GM03348 (cell line): ENCODE data around the gene NCBP2L.
"Not testable (repeated sequence)": the region's sequence is repeated elsewhere in the genome, so short reads cannot be mapped to it uniquely, and the experiment has no call there.

Experiments used
- DNase-seq: peaks from one replicate; pipeline ENCODE4 v3.0.0; 2012; ENCODE audit warnings: low spot score

NCBP2L gene

DNA sequence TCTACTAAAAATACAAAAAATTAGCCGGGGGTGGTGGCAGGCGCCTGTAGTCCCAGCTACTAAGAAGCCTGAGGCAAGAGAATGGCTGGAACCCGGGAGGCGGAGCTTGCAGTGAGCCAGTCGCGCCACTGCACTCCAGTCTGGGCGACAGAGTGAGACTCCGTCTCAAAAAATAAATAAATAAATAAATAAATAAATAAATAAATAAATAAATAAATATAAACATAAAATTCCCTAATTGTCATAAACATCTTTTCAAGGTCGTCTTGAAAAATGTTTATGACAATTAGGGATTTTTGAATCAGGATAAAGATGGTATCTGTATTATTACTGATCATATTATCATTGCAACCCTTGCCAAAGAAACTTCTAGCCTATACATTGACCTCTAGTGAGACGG lies 32.5 kb downstream of the NCBP2L start:
- not testable (repeated sequence) for DNase-seq

DNA sequence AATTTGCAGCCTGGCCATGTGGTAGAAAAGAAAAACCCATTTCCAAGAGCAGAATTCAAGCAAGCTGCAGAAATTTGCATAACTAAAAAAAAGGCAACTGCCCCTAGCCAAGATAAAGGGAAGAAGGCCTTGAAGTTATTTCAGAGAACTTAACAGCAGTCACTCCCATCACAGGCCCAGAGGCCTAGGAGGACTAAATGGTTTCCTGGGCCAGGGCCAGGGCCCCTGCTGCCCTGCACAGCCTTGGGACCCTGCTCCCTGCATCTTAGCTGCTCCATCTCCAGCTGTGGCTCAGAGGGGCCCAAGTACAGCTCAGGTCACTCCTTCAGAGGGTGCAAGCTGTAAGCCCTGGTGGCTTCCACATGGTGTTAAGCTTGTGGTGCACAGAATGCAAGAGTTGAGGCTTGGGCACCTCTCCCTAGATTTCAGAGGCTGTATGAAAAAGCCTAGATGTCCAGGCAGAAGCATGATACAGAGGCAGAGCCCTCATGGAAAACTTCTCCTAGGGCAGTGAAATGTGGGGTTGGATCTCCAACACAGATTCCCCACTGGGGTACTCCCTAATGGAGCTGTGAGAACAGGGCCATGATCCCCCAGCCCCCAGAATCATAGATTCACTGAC lies 41.5 kb downstream of the NCBP2L start:
- no peak for DNase-seq

DNA sequence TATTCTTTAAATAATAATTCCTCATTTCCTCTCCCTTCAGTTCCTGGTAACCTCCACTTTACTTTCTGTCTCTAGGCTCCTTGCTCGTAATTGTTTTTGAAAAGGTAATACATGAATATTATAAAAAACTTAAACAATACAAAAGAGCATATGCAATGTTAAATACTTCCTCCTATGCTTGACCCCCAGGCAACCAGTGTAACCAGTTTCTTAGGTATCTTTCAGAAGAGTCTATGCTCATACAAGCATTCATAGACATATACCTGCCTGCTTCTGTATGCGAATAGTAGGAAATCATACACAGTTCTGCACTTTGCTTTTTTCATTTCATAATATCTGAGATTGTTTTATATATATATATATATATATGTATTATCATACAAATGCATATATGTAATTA lies 45.5 kb downstream of the NCBP2L start:
- no peak for DNase-seq

DNA sequence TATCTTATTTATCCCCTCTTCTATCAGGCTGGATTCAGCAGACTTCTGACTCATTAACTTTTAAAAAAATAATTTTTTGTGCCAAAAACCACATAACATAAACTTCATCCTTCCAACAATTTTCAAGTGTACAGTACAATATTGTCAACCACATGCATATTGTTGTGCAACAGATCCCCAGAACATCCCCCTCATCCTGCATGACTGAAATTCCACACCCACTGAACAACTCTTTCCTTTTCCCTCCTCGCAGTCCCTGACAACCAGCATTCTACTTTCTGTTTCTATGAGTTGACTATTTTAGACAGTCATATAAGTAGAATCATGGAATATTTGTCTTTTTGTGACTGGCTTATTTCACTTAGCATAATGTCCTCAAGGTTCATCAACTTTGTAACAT lies 45.9 kb downstream of the NCBP2L start:
- DNase-seq: peak; percentile 65

DNA sequence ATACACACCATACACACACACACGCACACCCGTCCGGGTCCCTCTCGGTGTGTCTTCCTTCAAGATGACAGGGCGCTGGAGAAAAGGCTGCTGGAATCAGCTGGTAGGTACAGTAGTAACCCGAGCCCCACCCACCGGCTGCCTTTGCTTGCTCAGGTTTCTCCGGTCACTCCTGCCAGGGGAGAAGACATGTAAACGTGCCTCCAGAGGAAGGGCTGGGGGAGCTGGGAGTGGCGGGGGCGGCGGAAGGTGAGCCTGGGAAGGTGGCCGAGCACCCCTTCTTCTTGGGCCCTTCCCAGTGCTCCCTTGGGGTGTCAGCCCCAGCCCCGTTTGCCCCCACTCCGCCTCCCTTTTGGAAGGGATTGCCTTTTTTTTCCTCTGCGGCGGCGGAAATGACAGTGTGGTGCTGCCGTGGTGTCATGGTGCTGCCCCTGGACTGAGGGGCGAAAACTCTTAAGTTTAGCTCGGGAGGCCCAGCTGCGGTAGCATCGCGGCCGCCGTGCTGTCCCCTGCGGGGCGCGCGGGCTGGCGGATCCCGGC lies 48.2 kb downstream of the NCBP2L start, which contains the start of gene MID2:
TSS of gene MID2 (plus strand) at position 169 of the 540 bp plus-strand sequence. CDS start 561 bp downstream, outside the sequence.
- peak; percentile 31 for DNase-seq

DNA sequence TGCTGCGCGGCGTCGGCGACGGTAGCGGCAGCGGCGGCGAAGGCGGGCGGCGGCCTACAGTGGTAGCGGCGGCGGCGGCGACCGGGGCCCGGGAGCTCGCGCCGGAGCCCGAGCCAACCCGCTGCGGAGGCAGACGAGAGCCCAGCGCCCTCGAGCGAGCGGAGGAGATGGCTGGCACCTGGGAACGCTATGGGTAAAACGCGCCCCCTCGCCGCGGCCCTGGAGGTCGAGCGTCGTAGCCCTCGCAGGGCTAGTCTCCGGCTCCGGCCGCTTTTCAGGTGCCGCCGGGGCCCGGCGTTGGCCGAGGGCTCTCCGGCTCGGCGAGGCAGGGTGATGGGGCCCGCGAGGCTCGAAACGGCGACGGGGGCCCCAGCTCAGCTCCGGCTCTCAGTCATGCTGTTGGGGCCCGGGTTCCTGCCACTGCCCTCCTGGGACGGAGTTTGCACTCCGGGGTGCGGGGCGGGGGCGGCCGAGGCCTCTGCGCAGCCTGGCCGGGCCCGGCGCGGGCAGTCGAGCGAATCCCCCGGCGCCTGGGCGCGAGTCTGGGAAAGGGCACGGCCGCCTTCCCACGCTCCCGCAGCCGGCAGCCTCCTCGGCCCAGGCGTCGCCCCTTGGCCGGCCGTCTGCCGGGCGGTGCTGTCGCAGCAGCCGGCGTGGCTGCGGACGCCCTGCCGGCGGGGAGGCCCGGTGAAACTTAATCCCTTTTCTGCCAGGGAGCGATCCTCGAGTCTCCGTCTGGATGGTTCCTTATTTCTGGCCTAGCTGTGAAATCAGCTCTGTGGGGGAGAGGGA lies 48.9 kb downstream of the NCBP2L start:
- DNase-seq: peak; percentile 56

DNA sequence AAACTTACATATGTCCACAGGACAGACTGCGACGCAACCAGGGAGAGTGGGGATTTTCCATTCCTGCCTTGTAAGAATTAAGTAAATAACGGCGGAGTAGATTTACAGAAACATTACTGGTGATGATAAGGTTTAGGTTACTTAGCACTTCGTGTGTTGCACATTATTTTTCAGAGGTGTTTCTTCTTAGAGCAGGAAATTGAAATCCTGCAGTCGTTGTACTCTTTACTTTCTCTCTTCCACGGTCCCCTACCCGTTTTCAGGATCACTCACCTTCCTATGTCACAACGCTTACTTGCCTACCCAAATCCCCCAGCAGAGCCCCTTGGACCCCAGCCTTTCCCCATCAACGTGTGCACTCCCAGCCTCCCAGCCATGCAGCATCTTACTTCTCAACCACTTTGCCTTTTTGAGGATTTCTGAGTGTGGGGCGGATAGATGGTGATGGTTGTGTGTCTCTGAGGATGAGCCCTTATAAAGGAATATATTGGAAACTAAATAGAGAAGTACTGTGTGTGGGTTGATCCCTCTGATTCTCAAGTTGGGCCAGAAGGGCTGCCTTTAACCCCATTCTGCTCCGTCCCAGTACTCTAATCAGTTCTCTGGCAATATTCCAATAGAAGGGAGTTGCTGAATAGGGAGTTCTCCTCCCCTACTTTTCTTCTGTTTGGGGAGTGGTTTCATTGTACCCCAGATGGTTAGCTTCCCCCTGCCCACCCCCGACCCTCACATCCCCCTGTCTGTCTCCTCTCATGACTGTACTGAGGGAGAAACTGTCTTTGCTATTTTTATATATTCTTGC lies 49.7 kb downstream of the NCBP2L start:
- DNase-seq: peak; percentile 15

DNA sequence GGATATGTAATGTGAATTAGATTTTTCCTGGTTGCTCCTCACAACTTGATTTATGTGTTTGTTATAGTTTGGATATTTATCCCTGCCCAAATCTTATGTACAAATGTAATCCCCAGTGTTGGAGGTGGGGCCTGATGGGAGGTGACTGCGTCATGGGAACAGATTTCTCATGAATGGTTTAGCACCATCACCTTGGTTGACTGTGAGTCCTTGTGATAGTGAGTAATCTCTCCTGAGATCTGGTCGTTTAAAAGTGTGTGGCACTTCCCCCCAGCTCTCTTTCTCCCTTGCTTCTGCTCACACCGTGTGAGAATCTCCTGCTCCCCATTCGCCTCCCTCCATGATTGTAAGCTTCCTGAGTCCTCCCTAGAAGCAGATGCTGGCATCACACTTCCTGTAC lies 50.3 kb downstream of the NCBP2L start:
- DNase-seq: no peak

DNA sequence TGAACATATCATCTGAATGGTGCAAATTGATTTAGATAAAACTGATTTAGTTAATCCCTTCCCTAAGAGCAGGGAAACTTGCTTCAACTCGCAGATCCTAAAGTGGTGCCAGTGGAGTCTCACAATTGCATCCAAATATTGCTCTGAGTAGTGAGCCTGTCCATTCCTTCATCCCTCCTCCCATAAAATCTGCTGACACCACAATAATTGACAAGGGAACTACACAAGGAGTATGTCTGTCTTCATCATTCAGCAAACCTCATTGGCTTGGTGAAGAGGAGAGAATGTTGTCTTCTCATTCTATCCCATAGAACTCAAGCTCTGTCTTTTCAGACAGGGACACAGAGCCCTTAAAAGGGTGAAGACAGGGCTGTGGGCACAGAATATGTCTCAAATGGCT lies 52.3 kb downstream of the NCBP2L start:
- no peak for DNase-seq

DNA sequence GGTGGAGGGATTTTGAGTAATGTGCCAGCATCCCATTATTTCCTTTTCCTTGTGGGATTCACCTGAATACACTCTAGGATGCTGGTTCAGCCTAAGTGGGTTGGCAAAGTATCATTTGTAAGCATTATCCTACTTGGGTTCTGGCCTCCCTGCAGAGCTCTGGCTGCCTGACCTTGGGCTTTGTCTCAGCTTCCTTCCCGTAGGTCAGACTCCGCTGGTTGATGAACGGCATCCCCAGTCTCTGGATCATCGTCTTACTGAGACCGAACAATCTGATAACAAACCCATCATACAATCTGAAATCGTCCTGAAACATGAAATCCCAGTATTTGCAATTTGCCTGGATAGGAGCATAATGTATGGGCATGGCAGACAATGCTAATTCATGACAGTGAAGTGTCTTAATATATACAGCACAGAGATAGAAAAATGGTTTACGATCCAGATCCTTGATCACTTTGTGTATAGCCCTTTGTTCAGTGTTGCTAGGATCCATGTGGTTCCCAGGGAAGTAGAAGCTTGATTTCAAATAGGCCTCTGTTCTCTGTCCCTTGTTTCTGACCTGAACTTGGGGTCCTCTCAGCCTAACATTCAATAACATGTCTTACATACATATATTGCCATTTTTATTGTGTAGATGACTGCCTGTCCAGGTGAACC lies 53.7 kb downstream of the NCBP2L start:
- no peak for DNase-seq

DNA sequence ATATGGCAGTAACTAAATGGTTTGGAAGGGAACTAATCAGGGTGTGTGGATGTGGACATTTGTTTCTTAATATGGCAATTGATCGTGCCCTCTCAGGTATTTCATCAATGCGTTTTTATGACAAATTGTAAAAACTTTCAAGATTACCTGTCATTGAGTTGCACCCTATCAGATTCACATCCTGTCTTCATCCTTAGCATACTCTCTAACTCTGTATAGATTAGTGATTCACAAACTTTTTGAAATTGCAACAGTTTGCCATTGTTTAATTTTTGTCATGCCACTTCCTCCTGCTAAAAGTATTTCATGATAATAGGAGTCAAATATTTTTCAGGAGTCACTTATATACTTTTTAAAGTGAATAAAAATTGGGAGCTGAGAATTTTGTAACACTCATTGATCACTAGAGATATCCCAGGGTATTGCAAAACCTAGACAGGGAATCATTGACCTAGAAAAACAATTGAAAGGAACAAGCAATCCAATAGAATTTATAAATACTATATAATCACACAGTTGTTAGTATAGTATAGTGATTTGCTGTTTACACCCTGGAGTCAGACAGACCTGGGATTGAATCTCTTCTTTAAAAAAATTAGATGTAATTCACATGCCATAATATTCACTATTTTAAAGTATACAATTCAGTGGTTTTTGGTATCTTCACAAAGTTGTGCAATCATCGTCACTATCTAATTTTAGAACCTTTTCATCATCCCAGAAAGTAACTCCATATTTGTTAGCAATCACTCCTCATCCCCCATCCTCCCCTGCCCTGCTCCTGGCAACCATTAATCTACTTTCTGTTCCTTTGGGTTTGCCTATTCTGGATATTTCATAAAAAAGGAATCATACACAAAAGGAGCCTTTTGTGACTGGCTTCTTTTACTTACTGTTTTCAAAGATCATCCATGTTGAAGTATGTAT lies 57.0 kb downstream of the NCBP2L start:
- DNase-seq: no peak

DNA sequence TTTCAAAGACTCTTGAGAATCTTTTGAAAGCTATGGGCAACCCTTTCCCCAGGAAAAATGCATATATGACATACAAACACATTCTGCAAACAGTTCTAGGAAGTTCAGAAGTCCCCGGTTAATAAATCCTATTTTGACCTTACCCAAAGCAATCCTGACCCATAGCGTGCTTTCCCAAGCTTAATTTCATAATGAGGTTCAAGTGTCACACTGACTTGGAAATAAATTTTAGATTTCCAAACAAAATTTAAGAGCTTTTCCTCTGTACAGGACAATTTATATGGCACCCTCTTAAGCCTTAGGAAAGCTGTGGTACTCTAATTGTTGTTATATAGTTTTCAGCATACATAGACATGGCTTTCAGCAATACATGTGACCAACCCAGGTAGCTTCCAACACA lies 59.4 kb downstream of the NCBP2L start:
- no peak for DNase-seq

DNA sequence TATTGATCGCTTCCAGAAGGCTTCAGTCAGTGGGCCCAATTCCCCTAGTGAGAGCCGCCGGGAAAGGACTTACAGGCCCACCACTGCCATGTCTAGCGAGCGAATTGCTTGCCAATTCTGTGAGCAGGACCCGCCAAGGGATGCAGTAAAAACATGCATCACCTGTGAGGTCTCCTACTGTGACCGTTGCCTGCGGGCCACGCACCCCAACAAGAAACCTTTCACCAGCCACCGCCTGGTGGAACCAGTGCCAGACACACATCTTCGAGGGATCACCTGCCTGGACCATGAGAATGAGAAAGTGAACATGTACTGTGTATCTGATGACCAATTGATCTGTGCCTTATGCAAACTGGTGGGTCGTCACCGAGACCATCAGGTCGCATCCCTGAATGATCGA lies 63.4 kb downstream of the NCBP2L start:
- DNase-seq: no peak

DNA sequence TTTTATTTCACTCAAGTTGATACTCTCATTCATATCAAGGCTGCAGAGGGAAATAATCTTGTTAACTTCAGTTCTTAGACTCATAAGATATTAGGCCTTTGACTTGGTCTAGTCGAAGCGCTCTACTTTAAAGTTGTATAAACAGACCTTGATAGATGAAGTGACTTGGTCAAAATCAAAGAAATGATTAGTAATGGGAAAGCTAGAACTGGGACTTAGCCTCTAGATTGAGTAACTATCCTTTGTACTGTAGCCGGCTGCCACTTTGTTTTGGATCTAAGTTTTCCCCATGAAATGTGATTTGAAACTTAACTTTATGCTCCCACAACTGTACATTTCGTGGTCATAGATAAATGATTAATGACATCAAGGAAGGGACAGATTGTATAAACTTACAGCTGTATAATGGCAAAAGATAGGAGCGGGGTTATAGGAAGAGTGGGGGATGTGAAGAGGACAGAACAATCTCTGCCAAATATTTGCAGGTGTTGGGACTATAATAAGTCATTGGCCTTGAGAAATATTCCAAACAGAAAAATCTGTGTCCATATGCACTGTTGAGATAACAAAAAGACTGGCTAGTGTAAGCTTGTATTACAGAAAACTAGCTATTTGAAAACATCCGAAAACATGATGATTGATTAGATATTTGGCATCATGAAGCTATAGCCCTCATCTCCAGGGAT lies 65.3 kb downstream of the NCBP2L start:
- DNase-seq: no peak
